GM19239 (cell line): Measurements from ENCODE around the gene ING5.
"Not testable (repeated sequence)": the region's sequence is repeated elsewhere in the genome, so short reads cannot be mapped to it uniquely, and the experiment has no call there.

ENCODE experiments used
- DNase-seq: peaks from one replicate; pipeline ENCODE4 v3.0.0; 2011; ENCODE audit warnings: low spot score; ENCODE audit not compliant: insufficient read length
- FAIRE-seq: peaks from 2 replicates; lab custom pipeline; 2011; peaks lifted over from hg19 to GRCh38; lab: Jason Lieb, UNC

ING5 gene

GRCh38 chr2:241734208-241734466 lies 32.3 kb downstream of the ING5 start:
- DNase-seq: no peak
- peak; percentile 91 for FAIRE-seq

- DNase-seq (peak; percentile 93), FAIRE-seq (peak; percentile 53)
Observed at GRCh38 chr2:241734467-241735208, 32.8 kb downstream of the ING5 start, which contains the start of gene D2HGDH. Gene D2HGDH (plus strand): TSS chr2:241734630. CDS start chr2:241735225, 595 bp downstream.

GRCh38 chr2:241736111-241736510 lies 34.3 kb downstream of the ING5 start:
- no peak for FAIRE-seq
- no peak for DNase-seq

GRCh38 chr2:241738040-241738686 lies 36.3 kb downstream of the ING5 start:
- no peak for FAIRE-seq

GRCh38 chr2:241739177-241739576 lies 37.3 kb downstream of the ING5 start:
- DNase-seq (no peak), FAIRE-seq (no peak)

More at GRCh38 chr2:241738040-241738686, 36.3 kb downstream of the ING5 start:
- DNase-seq: no peak

GRCh38 chr2:241739651-241740050 lies 37.8 kb downstream of the ING5 start:
- DNase-seq (no peak), FAIRE-seq (no peak)

- DNase-seq (no peak), FAIRE-seq (no peak)
Observed at GRCh38 chr2:241741016-241741415, 39.2 kb downstream of the ING5 start.

- FAIRE-seq (no peak), DNase-seq (no peak)
Observed at GRCh38 chr2:241742320-241742939, 40.6 kb downstream of the ING5 start.

GRCh38 chr2:241743008-241743407 lies 41.2 kb downstream of the ING5 start:
- not testable (repeated sequence) for FAIRE-seq, DNase-seq

GRCh38 chr2:241743620-241744019 lies 41.8 kb downstream of the ING5 start:
- FAIRE-seq: no peak
- DNase-seq: no peak

GRCh38 chr2:241744028-241744754 lies 42.4 kb downstream of the ING5 start:
- FAIRE-seq: no peak

GRCh38 chr2:241745276-241745675 lies 43.4 kb downstream of the ING5 start:
- DNase-seq (no peak), FAIRE-seq (no peak)

More at GRCh38 chr2:241744028-241744754, 42.4 kb downstream of the ING5 start:
- DNase-seq: no peak

GRCh38 chr2:241746084-241746483 lies 44.2 kb downstream of the ING5 start:
- FAIRE-seq (no peak), DNase-seq (no peak)

GRCh38 chr2:241748468-241749256 lies 46.8 kb downstream of the ING5 start:
- FAIRE-seq (no peak), DNase-seq (no peak)

GRCh38 chr2:241750076-241750840 lies 48.4 kb downstream of the ING5 start:
- no peak for DNase-seq
- FAIRE-seq: no peak

- FAIRE-seq: no peak
- DNase-seq: no peak
Observed at GRCh38 chr2:241751152-241751551, 49.3 kb downstream of the ING5 start.

- DNase-seq (no peak), FAIRE-seq (no peak)
Observed at GRCh38 chr2:241751776-241752175, 49.9 kb downstream of the ING5 start.

GRCh38 chr2:241752253-241752652 lies 50.4 kb downstream of the ING5 start:
- no peak for FAIRE-seq
- no peak for DNase-seq

- FAIRE-seq: no peak
- no peak for DNase-seq
Observed at GRCh38 chr2:241752689-241753276, 50.9 kb downstream of the ING5 start.
